HG03060 (cell line): ENCODE results near the gene HECTD4.
"Not testable (repeated sequence)": the region's sequence is repeated elsewhere in the genome, so short reads cannot be mapped to it uniquely, and the experiment has no call there.

Experiments
- ATAC-seq: cut with Tn5 transposase; IDR thresholded peaks from one replicate; pipeline ENCODE4 v1.9.1; 2021; ENCODE audit warnings: low read depth, moderate number of reproducible peaks; ENCODE audit not compliant: unreplicated experiment

The HECTD4 gene

DNA sequence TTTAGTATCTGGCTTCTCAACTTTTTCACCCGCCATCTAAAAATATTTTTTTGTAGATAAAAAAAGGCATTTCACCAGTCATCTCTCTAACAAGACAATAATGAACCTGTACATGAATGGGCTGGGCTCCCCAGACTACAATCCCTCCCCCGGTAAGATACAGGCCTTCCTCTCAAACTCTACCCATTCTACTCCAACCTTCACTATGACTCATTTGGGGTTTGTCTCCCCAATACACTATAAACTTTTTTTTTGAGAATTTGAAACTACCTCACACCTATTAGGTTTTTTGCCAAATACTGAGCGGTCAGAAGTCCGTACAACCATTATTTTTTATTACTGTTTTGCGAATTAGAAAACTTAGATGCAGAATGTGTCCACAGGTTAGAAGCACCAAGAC is 26.4 kb upstream of the HECTD4 start:
- ATAC-seq: no peak

DNA sequence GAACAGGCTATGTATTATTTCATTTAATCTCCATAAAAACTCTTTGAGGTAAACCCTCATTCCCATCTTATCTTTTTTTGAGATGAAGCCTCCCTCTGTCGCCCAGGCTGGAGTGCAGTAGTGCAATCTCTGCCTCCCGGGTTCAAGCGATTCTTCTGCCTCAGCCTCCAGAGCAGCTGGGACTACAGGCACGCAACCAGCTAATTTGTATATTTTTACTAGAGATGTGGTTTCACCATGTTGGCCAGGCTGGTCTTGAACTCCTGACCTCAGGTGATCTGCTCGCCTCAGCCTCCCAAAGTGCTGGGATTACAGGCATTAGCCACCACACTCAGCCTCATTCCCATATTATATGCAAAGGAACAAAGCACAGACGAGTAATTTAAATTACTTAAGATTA is 25.5 kb upstream of the HECTD4 start:
- not testable (repeated sequence) for ATAC-seq

DNA sequence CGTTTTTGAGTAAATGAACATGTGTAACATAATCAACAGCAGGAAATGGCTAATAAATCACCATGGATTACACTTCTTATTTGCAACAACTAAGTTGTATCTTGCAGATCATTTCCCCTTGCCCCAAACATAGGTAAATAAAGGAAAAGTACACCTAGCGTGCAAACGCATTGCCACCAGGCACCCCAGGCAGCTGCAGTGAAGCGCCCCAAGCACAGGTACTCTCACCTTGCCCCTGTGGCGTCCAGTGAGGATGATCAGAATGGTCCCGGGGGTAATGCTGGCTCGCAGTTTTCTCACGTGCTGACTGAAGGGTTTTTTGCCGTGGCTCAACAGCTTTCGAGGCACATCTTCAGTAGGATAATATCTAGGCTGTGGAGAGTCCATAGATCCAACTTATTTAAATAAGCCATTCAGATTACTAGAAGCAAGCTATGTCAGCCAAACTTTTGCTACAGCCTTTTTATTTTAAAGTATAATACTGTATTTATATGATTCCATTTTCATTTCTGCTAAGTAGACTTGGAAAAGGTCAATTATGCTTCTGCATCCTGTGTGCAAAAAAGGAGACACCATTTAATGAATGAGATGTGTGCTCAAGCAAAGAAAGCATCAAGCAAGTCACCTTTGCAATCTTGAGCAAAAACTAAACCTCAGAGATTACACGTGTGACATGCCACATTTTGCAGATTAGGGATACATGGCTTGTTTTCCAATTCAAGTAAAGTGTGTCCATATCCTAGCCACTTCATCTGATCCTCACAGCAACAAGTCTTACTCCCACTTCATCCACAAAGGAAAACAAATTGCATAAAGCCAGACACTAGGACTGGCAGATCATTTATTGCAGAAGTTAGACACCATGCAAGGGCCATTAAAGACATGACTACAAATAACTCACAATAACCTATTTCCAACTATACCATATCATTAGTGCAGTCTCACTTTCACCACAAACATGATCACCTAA is 24.6 kb upstream of the HECTD4 start:
- ATAC-seq: no peak

DNA sequence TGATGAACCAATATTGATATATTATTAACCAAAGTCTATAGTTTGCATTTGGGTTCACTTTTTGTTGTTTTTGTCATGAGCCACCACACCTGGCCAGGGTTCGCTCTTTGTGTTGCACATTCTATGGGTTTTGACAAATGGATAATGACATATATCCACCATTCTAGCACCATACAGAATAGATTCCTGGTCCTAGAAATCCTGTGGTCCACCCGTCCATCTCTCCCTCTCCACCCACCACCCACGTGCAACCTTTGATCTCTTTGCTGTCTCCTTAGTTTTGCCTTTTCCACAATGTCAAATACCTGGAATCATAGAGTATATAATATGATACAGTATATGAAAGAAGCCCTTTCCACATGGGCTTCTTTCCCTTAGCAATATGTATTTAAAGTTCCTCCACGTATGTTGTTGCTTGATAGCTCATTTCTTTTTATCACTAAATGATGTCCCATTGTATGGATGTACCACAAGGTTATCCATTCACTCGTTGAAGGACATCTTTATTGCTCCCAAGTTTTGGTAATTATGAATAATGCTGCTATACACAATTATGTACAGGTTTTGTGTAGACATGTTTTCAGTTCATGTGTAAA is 19.8 kb upstream of the HECTD4 start:
- no peak for ATAC-seq

DNA sequence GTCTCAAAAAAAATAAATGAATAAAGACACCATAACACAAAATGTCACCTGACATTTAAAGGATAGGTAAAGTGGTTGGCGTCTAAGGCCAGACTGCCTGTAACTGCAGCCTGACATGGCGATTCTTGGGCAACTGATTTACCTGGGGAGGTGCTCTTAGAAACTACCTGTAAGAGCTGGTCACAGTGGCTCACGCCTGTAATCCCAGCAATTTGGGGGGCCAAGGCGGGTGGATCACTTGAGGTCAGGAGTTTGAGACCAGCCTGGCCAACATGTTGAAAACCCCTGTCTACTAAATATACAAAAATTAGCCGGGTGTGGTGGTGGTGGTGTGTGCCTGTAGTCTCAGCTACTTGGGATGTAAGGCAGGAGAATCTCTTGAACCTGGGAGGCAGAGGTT is 18.8 kb upstream of the HECTD4 start:
- no peak for ATAC-seq

DNA sequence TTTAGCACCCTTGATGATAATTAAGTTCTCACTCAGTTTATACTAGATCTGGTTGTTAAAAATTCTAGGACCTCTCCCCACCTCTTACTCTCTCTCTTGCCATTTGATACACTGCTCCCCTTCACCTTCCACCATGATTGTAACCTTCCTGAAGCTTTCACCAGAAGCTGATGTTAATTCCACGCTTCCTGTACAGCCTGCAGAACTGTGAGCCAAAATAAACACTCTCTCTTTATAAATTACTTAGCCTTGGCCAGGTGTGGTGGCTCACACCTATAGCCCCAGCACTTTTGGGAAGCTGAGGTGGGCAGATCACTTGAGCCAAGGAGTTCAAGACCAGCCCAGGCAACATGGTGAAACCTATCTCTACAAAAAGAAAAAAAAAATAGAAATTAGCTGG is 11.1 kb upstream of the HECTD4 start:
- ATAC-seq: no peak

DNA sequence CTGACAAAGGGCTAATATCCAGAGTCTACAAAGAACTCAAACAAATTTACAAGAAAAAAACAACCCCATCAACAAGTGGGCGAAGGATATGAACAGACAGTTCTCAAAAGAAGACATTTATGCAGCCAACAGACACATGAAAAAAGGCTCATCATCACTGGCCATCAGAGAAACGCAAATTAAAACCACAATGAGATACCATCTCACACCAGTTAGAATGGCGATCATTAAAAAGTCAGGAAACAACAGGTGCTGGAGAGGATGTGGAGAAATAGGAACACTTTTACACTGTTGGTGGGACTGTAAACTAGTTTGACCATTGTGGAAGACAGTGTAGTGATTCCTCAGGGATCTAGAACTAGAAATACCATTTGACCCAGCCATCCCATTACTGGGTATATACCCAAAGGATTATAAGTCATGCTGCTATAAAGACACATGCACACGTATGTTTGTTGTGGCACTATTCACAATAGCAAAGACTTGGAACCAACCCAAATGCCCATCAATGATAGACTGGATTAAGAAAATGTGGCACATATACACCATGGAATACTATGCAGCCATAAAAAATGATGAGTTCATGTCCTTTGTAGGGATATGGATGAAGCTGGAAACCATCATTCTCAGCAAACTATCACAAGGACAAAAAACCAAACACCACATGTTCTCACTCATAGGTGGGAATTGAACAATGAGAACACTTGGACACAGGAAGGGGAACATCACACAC is 7.9 kb upstream of the HECTD4 start:
- not testable (repeated sequence) for ATAC-seq

DNA sequence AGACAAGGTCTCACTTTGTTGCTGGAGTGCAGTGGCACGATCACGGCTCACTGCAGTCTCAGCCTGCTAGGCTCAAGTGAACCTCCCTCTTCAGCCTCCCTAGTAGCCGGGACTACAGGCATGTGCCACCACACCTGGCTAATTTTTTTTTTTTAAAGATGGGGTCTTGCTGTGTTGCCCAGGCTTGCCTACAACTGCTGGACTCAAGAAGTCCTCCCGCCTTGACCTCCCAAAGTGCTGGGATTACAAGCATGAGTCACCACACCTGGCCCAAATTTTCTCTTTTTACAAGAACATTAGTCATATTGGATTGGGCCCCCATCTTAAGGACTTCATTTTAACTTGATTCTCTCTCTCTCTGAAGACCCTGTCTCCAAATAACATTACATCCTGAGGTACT is 7.0 kb upstream of the HECTD4 start:
- ATAC-seq: no peak

DNA sequence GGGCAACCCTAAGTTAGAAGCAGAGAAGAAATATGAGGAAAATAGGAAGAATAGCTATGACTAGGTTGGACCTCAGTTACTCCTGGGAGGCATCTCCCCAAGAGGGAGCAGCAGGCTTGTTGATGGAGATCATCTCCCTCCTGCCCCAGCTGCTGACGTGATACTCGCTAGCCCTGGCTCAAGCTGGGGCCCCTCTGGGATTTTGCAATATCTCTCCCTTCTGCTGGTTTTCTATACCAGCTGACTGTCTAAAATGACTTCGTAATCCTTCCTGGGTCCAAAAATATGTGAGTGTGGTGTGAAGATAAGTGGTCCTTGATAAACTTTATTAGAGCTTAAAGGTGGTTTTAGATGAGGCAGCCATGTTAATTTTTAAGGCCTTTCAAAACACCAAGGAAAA is 4.5 kb upstream of the HECTD4 start:
- no peak for ATAC-seq

DNA sequence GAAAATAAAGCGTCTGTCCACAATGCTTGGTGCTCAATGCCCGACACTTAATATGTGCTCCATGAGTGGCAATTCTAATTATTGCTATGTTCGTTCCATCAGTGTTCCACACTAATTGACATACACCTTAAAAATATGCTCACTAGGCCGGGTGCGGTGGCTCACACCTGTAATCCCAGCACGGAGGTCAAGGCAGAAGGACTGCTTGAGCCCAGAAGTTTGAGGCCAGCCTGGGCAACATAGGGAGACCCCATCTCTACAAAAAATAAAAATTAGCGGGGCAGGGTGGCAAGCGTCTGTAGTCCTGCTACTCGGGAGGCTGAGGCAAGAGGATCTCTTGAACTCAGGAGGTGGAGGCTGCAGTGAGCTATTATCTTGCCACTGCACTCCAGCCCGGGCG is 635 bp upstream of the HECTD4 start:
- ATAC-seq: no peak

DNA sequence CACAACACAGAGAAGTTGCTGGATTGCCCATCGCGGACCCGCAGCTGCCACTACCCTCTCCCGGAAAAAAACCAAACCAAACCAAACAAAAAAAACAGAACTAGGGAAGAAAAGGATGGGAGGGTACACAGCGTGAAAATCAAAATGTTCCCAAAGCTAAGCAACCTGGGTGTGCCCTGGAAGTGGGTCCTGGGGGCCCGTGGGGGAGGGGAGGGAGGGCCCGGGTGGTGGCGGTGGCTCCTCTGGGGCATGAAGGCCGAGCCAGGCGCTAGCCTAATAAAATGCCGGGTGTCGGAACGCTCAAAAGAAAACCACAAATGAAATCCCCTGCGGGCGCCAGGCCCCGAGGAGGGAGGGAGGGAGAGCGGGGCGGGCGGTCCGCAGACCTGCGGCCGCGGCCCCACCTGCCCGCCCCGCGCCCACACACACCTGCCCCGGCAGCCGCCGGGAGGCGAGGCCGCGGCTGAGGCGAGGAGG is 787 bp downstream of the HECTD4 start:
- ATAC-seq: peak; percentile 23

DNA sequence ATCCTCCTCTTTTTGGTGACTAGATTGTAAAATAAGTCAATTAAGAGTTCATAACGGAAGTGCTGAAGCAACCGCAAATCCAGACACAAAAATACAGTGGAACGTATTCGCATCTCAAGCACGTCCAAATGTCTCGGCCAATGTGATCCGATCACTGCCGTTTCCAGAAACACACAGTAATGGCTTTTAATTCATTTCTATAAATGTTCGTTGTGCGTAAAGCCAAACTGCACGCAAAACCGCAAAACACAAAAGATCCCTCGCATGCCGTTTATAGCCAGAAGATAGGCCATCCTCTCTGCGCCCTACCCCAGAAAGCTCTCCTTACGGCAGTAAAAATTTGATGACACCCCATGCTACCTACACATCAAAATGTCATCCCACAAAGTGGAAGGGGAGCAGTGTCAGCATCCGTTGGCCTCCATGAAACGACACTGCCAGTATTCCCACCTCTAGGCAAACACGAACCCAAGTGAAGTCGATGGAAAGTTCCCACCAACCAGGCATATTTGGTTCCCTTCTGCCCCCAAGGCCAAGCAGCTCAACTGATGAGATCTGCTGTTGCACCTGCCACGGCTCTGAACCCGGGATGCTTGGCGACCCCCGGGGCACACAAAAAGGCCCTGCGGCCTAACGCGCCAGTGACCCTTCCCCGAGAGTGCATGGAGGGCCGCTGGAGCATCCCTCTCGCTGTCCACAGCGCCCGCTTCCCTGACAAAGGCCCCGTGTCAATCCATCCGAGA is 1.4 kb downstream of the HECTD4 start:
- ATAC-seq: no peak

DNA sequence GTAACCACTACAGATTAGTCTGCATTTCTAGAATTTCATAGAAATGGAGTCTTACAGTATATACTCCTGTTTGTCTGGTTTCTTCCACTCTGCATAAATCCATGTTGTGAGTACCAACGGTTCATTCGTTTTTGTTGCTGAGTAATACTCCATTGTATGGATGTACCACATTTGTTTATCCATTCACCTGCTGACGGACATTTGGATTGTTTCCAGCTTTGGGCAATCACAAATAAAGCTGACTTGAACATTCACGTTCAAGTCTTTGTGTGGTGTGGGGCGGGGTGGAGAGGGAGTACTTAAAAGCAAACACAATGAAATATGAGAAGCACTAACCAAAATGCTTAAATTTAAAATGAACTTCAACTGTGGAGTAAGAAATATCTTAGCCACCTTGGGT is 7.1 kb downstream of the HECTD4 start:
- ATAC-seq: no peak

DNA sequence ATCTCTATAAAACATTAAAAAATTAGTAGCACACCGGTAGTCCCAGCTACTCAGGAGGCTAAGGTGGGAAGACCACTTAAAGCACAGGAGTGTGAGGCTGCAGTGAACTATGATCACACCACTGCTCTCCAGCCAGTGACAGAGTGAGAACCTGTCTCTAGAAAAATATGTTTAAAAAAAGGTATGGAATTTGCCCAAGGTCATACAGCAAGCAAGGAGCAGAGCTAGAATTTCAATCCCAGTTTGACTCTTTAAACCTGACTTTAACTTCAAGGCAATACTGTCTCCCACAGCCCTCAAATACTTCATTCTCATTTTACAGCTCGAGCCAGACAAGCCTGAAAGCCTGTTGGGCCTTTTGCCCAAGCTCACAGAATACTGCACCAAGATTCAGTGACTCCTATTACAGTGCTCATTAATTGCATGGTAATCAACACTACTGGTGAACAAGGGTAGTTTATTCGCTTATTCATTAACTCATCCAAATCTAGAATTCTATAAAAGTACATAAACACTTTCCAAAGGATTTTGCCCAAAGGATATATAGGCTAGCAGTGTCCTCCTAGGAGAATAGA is 8.0 kb downstream of the HECTD4 start:
- no peak for ATAC-seq

DNA sequence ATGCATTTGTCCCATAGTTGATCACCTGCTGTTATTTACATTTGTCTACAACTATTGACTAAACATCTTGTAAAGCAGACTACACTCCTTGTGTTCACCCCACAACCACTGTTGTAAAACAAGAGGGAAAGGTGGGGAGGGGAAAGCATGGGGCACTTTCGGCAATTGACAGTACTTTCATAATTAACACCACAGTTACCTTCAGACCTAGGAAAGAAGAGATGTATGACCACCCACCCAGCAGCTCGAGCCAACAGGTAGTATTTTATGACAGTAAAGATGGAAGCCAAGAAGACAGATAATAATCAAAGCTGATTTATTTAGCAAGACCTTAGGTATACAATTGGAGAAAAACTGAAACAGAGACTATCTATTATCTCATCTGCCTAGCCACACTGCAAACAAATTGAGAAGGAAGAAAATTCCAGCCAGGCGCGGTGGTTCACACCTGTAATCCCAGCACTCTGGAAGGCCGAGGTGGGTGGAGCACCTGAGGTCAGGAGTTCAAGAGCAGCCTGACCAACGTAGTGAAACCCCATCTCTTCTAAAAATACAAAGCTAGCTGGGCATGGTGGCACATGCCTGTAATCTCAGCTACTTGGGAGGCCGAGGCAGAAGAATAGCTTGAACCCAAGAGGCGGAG is 11.2 kb downstream of the HECTD4 start:
- ATAC-seq: no peak

DNA sequence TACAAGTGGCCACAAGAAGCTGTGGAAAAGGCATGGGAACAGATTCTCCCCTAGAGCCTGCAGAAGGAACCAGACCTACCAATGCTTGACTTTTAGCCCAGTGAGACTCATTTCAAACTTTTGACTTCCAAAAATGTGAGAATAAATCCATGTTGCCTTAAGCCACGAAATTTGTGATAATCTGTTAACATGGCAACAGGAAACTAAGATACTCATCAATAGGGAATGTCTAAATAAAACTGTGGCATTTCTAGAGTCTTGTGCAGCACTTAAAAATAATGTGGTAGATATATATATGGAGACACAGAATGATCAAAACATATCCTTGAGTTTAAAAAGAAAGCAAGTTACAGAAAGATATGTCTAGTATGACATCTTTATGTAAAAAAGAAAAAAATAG is 12.0 kb downstream of the HECTD4 start:
- no peak for ATAC-seq

DNA sequence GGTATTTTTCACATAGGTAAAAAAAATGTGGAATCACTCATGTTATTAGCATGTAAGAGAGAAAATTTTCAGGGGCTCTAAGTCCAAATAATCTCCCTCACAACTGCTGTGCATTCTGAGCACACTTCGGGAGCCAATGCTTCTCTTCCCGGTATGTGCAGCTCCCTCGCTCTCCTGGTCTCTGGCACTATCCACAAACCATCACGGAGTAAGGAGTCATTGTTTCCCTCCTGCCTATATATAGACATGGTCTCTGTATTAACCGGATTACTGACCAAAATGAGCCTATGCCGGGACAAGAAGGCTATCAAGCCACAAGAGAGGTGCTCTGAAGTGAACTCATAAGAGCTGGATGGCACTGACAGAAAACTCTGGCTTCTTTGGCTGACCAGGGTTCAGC is 13.4 kb downstream of the HECTD4 start:
- no peak for ATAC-seq

DNA sequence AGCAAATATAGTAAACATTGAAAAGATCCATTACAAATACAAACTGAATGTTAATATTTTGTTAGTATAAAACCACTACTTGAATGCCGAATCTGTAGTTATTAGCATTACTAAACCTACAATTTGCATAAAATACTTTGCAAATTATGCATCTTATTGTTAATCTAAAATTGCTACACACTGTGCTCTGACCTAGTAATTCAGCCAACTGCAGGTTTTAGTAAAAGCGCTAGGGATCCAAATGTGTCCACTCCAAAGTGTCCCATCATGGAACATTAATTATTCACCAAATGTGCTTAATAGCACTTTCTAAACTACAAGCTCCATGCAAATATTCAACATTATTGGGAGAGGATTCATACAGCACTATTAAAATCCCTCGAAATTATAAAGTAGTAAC is 14.3 kb downstream of the HECTD4 start:
- ATAC-seq: no peak

DNA sequence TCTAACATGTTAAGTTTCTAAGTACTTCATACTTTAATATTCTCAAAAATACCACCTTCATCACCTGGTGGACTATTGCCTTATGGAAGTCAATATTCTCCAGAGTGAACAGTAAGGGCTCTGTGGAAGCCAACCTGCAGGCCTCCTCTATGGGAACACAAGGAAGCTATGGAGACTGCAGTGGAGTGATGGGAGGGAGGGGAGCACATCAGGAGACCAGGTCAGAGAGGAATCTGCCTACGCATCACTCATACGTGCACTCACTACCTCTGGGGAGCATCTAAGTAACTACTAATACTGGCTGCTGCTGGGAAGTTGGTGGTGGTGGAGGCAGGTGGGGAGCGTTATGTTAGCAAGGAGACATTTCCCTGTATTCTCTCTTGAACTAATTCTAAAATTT is 19.9 kb downstream of the HECTD4 start:
- no peak for ATAC-seq

DNA sequence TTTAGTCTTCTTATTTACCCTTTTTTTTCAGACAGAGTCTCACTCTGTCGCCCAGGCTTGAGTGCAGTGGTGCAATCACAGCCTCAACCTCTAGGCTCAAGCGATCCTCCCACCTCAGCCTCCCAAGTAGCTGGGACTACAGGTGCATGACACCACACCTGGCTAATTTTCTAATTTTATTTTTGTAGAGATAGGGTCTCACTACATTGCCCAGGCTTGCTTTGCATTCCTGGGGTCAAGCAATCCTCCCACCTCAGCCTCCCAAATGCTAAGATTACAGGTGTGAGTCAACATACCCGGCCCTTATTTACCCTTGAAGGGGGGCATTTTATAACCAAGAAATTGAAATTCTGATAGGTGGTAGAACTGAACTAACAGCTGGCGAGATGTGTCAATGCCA is 21.0 kb downstream of the HECTD4 start:
- no peak for ATAC-seq
